Liver (tissue), 3 donors: Measurements from ENCODE around the gene TGFBR3L.

Source experiments
- EGR1 ChIP-seq, 2 donors: IDR thresholded peaks; 2 replicates each; pipeline ENCODE4 v1.6.1; 2016 to 2018; ENCODE audit warnings: antibody characterized with exemption in 2 of 2, low read depth in 2 of 2
- GABPA ChIP-seq, 2 donors: IDR thresholded peaks in 1 of 2; conservative IDR thresholded peaks in 1 of 2; 2 replicates each; pipeline ENCODE4 v1.6.1; 2016; ENCODE audit warnings: antibody characterized with exemption in 2 of 2, mild to moderate bottlenecking in 1 of 2, moderate library complexity in 1 of 2
- HNF4G ChIP-seq: IDR thresholded peaks from 2 replicates; pipeline ENCODE4 v1.6.1; 2016; ENCODE audit warnings: antibody characterized with exemption
- RXRA ChIP-seq, 2 donors: IDR thresholded peaks; 2 replicates each; pipeline ENCODE4 v1.6.1; 2017 to 2018; ENCODE audit warnings: antibody characterized with exemption in 2 of 2, mild to moderate bottlenecking in 1 of 2
- YY1 ChIP-seq: IDR thresholded peaks from 2 replicates; pipeline ENCODE4 v1.6.1; 2016; ENCODE audit warnings: antibody characterized with exemption, mild to moderate bottlenecking
- TF ChIP-seq, protein P1 (sequence below): fragments of 150-350 bp; IDR thresholded peaks from 2 replicates; pipeline ENCODE4 v1.5.1; 2017; ENCODE audit warnings: improper control_type of control experiment, low read depth, low read length; ENCODE audit not compliant: missing input control
- TF ChIP-seq, protein P2 (sequence below): IDR thresholded peaks from 2 replicates; pipeline ENCODE4 v1.6.1; 2016; ENCODE audit warnings: antibody characterized with exemption, mild to moderate bottlenecking
- donor health status: healthy.
- donor health status: healthy.

DNA sequence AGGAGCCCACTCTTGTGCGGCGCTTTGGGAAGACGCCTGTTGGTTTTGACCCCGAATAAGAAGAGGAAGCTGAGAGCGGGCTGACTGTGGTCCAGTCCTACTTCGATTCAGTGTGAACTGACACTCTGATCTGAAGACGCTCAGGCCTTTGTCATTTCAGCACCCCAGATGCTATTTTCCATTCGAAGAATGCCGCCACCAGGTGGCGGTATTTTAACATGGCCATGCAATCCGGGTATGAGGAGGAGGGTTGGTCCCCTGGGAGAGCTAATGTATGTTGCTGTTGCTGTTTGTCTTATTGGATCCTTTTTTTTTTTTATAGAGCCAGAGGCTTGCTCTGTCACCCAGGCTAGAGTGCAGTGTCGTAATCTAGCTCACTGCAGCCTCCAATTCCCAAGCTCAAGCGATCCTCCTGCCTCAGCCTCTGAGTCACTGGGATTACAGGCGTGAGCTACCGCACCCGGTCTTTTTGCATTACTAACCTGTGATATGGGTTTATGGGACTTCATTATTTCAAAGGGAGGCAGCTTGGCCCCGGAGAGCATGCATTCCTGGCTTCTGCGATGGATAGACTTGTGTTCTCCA is 29.6 kb downstream of the TGFBR3L start:
- TF ChIP-seq, protein P1, sequence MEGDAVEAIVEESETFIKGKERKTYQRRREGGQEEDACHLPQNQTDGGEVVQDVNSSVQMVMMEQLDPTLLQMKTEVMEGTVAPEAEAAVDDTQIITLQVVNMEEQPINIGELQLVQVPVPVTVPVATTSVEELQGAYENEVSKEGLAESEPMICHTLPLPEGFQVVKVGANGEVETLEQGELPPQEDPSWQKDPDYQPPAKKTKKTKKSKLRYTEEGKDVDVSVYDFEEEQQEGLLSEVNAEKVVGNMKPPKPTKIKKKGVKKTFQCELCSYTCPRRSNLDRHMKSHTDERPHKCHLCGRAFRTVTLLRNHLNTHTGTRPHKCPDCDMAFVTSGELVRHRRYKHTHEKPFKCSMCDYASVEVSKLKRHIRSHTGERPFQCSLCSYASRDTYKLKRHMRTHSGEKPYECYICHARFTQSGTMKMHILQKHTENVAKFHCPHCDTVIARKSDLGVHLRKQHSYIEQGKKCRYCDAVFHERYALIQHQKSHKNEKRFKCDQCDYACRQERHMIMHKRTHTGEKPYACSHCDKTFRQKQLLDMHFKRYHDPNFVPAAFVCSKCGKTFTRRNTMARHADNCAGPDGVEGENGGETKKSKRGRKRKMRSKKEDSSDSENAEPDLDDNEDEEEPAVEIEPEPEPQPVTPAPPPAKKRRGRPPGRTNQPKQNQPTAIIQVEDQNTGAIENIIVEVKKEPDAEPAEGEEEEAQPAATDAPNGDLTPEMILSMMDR, result peak; percentile 81
- TF ChIP-seq, protein P2, sequence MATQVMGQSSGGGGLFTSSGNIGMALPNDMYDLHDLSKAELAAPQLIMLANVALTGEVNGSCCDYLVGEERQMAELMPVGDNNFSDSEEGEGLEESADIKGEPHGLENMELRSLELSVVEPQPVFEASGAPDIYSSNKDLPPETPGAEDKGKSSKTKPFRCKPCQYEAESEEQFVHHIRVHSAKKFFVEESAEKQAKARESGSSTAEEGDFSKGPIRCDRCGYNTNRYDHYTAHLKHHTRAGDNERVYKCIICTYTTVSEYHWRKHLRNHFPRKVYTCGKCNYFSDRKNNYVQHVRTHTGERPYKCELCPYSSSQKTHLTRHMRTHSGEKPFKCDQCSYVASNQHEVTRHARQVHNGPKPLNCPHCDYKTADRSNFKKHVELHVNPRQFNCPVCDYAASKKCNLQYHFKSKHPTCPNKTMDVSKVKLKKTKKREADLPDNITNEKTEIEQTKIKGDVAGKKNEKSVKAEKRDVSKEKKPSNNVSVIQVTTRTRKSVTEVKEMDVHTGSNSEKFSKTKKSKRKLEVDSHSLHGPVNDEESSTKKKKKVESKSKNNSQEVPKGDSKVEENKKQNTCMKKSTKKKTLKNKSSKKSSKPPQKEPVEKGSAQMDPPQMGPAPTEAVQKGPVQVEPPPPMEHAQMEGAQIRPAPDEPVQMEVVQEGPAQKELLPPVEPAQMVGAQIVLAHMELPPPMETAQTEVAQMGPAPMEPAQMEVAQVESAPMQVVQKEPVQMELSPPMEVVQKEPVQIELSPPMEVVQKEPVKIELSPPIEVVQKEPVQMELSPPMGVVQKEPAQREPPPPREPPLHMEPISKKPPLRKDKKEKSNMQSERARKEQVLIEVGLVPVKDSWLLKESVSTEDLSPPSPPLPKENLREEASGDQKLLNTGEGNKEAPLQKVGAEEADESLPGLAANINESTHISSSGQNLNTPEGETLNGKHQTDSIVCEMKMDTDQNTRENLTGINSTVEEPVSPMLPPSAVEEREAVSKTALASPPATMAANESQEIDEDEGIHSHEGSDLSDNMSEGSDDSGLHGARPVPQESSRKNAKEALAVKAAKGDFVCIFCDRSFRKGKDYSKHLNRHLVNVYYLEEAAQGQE, result peak; percentile 96
- TF ChIP-seq EGR1 (IDR thresholded peaks at IDR 0.05; ENCODE audit: low read depth in 2 of 2) (no peak), HNF4G (no peak), YY1 (no peak), GABPA (IDR thresholded peaks at IDR 0.05 in 1 of 2, conservative IDR thresholded peaks at IDR 0.05 in 1 of 2) (no peak), RXRA (IDR thresholded peaks at IDR 0.05) (no peak)
